Measurements from ENCODE around the gene MVK.

GRCh38 chr12:109639151-109639872 lies 65.7 kb downstream of the MVK start:
- TF ChIP-seq CTCF (IDR thresholded peaks at IDR 0.05), result no peak
- TF ChIP-seq EP300 (IDR thresholded peaks at IDR 0.05), result no peak

Data from esophagus muscularis mucosa (tissue), 3 donors.